CD4-positive, alpha-beta T cell treated with Interleukin-15 for 1 hour (primary cell): Measurements from ENCODE around the gene FGA.

ENCODE experiments used
- DNase-seq: peaks from one replicate; pipeline ENCODE4 v3.0.0-alpha.2; 2020

Gene FGA

DNA sequence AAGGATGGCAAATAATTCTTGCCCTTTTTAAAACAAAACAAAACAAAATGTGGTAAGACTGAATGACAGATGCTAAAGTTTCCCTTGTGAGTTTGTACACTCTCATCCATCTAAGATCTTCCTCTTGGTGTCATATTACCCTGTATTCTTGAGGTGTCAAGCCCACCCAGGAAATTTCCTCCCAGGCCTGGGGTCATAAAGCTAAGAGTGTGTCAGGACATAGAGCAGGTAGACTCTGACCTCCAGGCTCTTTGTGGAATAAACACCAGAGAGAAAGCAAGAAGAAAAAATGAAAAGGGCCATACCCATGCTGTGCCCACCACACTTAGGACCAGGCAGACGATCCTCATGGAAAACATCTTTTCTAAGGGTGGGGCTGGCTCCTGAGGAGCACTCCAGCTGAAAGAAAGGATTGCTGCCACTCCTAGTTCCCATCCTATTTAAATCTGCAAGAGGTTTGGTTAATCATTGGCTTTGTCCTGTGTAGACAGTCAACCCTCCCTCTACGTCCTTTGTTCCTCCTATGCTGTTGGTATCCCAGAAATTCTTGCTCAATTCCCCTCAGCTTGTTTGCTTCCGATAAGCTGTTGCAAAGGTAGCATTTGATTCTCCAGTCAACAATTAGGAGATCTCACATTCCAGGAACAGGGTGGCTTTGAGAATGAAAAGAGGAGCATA lies at the start of gene FGA:
TSS of gene FGA (minus strand) at position 414 of the 678 bp plus-strand sequence. CDS start at position 359, 55 bp downstream.
- no peak for DNase-seq

DNA sequence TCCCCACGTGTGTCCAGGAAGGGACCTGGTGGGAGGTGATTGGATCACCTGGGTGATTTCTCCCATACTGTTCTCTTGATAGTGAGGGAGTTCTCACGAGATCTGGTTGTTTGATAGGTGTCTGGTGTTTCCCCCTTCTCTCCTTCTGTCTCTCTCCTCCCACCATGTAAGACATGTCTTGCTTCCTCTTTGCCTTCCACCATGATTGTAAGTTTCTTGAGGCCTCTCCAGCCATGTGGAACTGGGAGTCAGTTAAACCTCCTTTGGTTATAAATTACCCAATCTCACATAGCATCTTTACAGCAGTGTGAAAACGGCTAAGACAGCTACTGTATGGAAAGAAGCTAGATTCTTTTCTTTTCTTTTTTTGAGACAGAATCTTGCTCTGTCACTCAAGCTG lies 43.5 kb upstream of the FGA start:
- no peak for DNase-seq

- no peak for DNase-seq
These were observed 41.3 kb upstream of the FGA start for GRCh38 chr4:154631828-154632227.

GRCh38 chr4:154630324-154630723 lies 39.8 kb upstream of the FGA start:
- DNase-seq, result no peak

DNA sequence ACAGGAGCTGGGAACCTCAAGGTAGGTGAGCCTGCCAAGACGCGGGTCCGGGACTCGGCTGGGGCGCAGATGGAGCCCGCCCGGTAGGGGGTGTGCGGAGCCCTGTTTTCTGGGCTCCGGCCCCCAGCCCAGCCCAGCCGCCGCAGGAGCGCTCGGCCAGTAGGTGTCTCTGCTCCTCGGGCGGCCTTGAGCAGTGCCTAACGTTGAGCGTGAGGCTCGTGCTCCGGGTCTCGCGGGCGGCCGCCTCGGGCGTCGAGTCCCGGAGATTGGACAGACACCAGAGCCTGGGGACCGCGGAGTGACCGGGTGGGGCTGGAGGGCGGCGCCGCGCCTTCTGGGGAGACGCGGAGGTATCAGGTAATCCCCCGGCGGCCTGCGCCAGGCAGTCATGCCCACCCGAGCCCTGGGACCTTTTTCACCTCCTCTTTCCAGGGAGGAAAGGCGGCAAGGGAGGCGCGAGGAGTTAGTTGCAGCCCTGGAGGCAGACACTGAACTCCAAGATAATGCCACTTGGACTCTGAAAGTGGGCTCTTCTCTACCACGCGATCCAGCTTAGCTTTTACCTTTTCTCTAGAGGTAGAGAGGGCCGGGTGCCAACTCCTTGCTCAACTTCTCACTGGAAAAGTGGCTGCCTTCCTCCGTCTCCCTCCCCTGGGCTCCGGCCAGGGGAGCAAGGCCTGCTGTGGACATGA lies 36.4 kb upstream of the FGA start:
- peak; percentile 45 for DNase-seq

DNA sequence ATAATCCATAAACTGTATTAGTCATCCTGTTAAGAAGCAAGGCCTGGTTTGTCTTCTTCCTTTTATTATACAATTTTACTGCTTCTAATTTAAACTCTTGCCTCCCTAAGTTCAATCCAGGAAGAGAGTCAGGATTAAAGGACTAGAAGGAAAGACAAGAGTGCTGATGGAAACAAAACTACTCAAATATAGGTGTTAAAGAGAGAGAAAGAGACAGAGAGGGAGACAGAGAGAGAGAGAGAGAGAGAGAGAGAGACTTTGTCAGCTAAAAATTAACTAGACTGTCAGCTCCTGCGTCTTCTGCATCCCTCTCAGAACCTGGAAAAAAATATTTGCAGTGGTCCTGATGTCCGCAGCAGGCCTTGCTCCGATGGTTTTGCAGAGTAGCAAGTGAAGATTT lies 35.4 kb upstream of the FGA start:
- DNase-seq, result no peak

DNA sequence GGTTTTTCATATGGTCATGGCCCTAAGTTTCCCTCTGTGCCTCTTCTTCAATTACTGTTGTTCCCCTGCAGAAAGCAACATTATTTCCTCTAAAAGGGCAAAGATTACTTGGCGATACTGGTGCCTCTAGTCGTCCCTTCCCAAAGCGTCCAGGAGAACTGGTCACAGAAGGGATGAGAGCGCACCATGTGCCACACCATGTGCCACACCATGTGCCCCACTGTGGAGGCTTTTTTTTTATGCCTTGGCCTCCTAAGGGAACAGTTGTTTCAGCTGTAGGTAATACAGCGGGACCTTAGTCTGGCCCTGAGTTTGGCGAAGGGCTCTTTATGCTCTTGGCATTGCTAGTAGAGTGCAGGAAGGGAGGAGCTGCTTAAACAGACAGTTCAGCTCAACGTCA lies 33.5 kb upstream of the FGA start:
- no peak for DNase-seq

DNA sequence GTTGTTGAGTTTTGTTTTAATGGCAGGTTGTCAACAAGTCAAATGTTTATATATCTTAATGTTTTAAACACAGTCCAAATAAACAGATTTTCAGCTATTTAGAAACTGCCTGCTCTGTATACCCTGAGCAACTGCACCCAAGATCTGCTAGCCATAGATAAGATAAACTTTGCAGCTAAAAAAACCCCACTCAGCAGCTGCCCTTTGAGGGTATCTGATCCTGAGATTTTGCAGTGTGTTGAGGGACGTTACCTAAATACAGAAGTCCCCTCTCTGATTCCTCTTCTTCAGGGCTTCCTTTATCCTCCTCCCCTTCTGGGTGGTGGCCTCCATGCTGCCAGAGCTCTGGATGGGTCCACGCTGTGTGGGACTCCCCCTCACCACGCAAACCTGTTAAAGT lies 32.9 kb upstream of the FGA start:
- DNase-seq, result no peak

GRCh38 chr4:154622598-154622997 lies 32.1 kb upstream of the FGA start:
- DNase-seq, result no peak

DNA sequence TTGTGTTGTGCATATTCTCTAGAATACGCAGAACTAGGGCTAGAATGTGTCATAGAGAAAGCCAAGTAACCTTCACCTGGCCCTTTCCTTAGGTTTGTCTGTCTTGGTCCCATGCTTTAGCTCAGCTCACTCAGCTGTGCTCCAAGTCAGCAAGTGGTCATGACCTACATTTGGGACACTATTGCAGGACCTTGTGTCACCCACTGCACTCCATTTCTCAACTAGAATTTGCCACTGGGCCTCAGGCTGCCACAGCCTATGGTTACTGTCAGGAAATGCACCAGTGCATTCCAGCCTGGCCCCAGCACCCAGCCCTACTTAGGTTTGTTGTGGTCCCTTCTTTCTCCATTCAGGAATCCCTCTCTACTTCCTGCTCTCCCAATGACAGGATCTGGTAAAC lies 29.6 kb upstream of the FGA start:
- DNase-seq, result no peak

- peak; percentile 28 for DNase-seq
These were observed 28.3 kb upstream of the FGA start for GRCh38 chr4:154618708-154619315.

DNA sequence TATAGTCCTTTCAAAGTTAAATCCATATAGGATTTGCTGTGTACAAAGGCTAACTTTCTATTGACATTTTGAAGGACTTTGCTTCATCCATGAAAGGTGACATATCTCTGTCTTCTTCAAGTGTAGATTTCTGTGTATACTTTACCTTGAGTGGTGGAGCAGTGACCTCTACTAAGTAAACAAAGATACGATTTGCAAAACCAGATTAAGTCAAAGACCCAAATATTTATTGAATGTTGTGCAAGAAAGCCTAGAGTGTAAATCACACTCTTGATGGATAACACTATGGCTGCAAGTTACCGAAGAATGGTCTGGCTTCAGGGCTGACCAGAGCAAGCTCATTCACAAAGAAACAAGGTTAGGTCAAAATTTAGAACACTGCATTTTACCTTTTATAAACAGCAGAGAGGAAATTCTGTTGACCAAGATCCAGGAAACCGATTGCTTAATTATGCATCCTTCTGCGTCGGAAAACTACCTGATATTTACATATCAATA lies 27.3 kb upstream of the FGA start:
- no peak for DNase-seq

DNA sequence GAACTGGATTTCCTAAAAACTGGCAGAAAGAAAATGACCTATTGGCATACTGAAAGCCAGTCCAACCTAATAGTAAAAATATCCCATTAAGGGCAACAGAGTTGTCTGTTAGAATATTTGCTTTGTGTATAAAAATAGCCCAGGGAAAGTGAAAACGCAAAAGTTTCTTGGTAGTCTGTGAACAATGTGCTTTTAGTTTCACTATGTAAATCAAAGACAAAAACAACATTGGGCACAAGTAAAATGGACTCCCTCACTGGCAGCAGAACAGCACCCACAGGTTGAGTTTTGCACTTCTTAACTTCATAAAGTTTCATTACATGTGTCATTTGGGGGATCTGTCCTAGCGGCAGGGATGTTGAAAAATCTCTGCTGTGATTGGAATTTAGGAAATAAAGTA lies 26.2 kb upstream of the FGA start:
- DNase-seq, result no peak

DNA sequence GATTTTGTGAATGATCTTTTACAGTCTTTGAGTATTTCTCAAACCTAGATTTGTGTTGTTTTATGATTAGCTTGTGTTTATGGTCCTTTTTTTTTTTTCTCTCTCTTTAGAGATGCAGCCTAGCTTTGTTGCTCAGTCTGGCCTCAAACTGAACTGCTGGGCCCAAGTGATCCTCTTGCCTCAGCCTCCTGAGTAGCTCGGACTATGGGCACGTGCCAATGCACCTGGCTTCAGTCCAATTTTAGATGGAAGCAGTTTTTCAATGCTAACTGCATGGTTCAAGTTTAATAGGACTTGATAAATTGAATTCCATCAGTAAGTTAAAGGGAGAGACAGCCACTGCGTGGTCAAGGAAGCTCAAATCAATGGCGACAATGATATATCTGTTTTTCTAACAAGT lies 25.7 kb upstream of the FGA start:
- no peak for DNase-seq

- no peak for DNase-seq
These were observed 24.7 kb upstream of the FGA start for GRCh38 chr4:154615211-154615610.

- no peak for DNase-seq
These were observed 23.8 kb upstream of the FGA start for GRCh38 chr4:154614306-154614705.

GRCh38 chr4:154612472-154613414 lies 22.2 kb upstream of the FGA start, which contains the start of gene FGG:
Gene FGG, minus strand, starts transcription at chr4:154612656. Its CDS starts 47 bp downstream, at chr4:154612609.
- no peak for DNase-seq

DNA sequence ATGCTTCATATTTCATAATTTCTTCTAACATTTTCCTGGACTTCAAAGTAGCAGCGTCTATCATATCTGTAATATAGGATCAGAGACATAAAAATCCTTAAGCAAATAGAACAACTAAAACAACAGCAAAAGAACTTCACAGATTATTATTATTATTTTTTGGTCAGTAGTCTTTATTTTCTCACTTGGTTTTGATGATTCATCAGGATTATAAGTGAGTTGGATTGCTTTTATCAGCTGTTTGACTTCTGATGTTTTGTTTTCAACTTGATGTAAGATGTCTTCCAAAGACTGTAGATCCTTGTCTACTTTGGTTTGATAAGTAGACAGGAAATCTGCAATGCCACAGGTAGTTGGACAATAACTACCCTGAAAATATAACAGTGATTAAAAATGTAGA lies 21.3 kb upstream of the FGA start:
- DNase-seq, result no peak

GRCh38 chr4:154610582-154610981 lies 20.0 kb upstream of the FGA start:
- DNase-seq, result no peak

DNA sequence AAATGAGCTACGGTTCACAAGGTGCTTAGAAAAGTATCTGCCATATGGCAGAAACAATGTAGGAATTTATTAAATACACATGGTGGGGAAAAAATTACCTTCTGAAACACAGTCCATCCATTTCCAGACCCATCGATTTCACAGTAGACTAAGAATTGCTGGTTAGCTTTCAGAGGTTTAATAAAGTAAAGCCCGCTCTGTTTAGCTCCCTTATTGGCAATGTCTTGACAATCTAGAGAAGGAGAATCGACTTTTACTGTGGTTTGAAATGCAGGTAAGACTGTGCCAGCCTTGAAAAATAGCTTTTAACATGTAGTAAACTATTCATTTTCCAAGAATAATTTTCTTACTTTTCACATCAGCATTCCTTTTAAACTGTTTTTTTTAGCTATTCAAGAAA lies 19.0 kb upstream of the FGA start:
- DNase-seq, result no peak

GRCh38 chr4:154608361-154609252 lies 18.1 kb upstream of the FGA start:
- DNase-seq, result no peak
